HepG2 (cell line): ENCODE measurements around the gene TBX6. TPM values are rescaled to one million over a fixed set of nuclear protein-coding genes. Genes with fewer than 3 reads are reported as not detected.

ENCODE experiments used
- HOXA3 ChIP-seq: sonication (generic); formaldehyde crosslinking; IDR thresholded peaks from 2 replicates; pipeline ENCODE4 v1.5.0; 2020; ENCODE audit warnings: missing genetic modification reagents
- HOXA7 ChIP-seq: sonication (generic); formaldehyde crosslinking; IDR thresholded peaks from 2 replicates; pipeline ENCODE4 v1.8.1; 2022; ENCODE audit warnings: mild to moderate bottlenecking, missing genetic modification reagents, moderate library complexity
- KDM1A ChIP-seq: IDR thresholded peaks from 2 replicates; pipeline ENCODE4 v1.6.1; 2016; ENCODE audit warnings: missing compliant biosample characterization
- KLF13 ChIP-seq: sonication (generic); formaldehyde crosslinking; IDR thresholded peaks from 2 replicates; pipeline ENCODE4 v1.4.0; 2020; ENCODE audit warnings: mild to moderate bottlenecking, missing genetic modification reagents
- SRSF4 ChIP-seq: fragments of 200-400 bp; formaldehyde crosslinking; IDR thresholded peaks from one replicate; pipeline ENCODE4 v1.6.1; 2018; ENCODE audit warnings: mild to moderate bottlenecking, low read depth, low read length, moderate library complexity; ENCODE audit not compliant: poor library complexity, severe bottlenecking
- TBL1XR1 ChIP-seq: fragments of 150-350 bp; IDR thresholded peaks from 2 replicates; pipeline ENCODE4 v1.6.1; 2014; ENCODE audit warnings: borderline replicate concordance, low read length; ENCODE audit not compliant: partially characterized antibody
- ZFP37 ChIP-seq: sonication (generic); formaldehyde crosslinking; IDR thresholded peaks from 2 replicates; pipeline ENCODE4 v1.4.0; 2020; ENCODE audit warnings: missing genetic modification reagents, borderline replicate concordance
- ZFY ChIP-seq: sonication (generic); formaldehyde crosslinking; IDR thresholded peaks from 2 replicates; pipeline ENCODE4 v1.4.0; 2020; ENCODE audit warnings: missing genetic modification reagents
- ZNF496 ChIP-seq: sonication (generic); formaldehyde crosslinking; IDR thresholded peaks from 2 replicates; pipeline ENCODE4 v1.8.1; 2023; ENCODE audit warnings: mild to moderate bottlenecking, moderate library complexity, missing genetic modification reagents; ENCODE audit not compliant: insufficient replicate concordance
- ZNF709 ChIP-seq: sonication (generic); formaldehyde crosslinking; IDR thresholded peaks from 2 replicates; pipeline ENCODE4 v1.5.0; 2020; ENCODE audit warnings: mild to moderate bottlenecking, missing genetic modification reagents
- ZNF883 ChIP-seq: sonication (generic); formaldehyde crosslinking; IDR thresholded peaks from 2 replicates; pipeline ENCODE4 v1.5.1; 2020; ENCODE audit warnings: mild to moderate bottlenecking, missing genetic modification reagents; ENCODE audit errors: not compliant biosample characterization
- polyA plus RNA-seq, 8 experiments: library from polyadenylated mRNA; depleted of rRNA in 3 of 8; stranded (reverse) in 7 of 8; unstranded in 1 of 8; fragments of >200 nt; fragmentation: Illumina TruSeq in 4 of 8; extraction: Trizol in 4 of 8; gene quantifications; 2 replicates each; pipeline versions ENCODE4 v1.2.1 to v1.2.3, GENCODE V29; 2011 to 2016; ENCODE audit warnings: low read depth in 4 of 8, missing spikeins in 1 of 8, mixed read lengths in 1 of 8; ENCODE audit not compliant: insufficient read depth in 1 of 8
- total RNA-seq, 5 experiments: library from RNA; depleted of rRNA; stranded (reverse); fragments of >200 nt; fragmentation: Illumina TruSeq; extraction: Trizol; gene quantifications; 2 replicates each; pipeline ENCODE4 v1.2.3, GENCODE V29; 2016; ENCODE audit warnings: low read depth in 1 of 5
- TF ChIP-seq, protein P1 (sequence below): sonication (generic); formaldehyde crosslinking; IDR thresholded peaks from 2 replicates; pipeline ENCODE4 v1.9.0; 2021; ENCODE audit warnings: missing genetic modification reagents, mild to moderate bottlenecking, borderline replicate concordance
- TF ChIP-seq, protein P2 (sequence below): sonication (generic); formaldehyde crosslinking; conservative IDR thresholded peaks from 2 replicates; pipeline ENCODE4 v1.4.0; 2020; ENCODE audit warnings: missing genetic modification reagents
- TF ChIP-seq, protein P3 (sequence below): sonication (generic); formaldehyde crosslinking; IDR thresholded peaks from 2 replicates; pipeline ENCODE4 v1.4.0; 2020; ENCODE audit warnings: mild to moderate bottlenecking, missing genetic modification reagents
- TF ChIP-seq, protein P4 (sequence below): sonication (generic); formaldehyde crosslinking; IDR thresholded peaks from 2 replicates; pipeline ENCODE4 v1.4.0; 2020; ENCODE audit warnings: missing genetic modification reagents, borderline replicate concordance

The TBX6 gene
- total and polyA plus RNA-seq, 2 of the 13 experiments (the other 11 are each of a cell fraction or from before 2014, with no cell fraction given) = 0.24 to 0.42 TPM

DNA sequence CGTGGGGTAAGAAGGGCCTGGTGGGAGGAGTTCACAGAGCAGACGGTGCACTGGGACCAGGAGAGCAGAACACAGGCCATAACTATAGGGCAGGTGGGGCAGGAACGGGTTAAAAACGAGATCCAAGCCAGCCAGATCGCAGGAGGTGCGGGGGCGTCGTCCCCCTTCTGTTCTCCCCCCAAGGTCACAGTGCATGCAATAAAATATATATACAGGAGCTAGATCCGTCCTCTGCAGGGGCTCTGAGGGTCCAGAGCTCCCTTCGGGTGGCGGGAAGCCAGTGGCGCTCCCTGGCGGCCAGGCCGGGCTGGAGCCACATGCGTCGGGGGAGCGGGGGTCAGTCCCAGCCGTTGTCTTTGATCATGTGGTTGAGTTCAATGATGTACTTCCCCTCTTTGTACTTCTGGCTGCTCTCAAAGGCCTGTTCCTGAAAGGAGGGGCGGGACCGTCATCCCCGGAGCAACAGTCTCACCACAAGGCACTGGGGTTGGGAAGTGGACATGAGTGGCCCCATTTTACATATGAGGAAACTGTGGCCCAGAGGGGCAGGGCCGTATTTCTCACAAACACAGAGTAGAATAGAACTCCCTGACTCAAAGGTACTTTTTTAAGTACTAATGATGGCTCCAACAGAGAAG lies 768 bp upstream of the TBX6 start (continued):
- TF ChIP-seq KLF13 = no peak
- TF ChIP-seq, protein P1, sequence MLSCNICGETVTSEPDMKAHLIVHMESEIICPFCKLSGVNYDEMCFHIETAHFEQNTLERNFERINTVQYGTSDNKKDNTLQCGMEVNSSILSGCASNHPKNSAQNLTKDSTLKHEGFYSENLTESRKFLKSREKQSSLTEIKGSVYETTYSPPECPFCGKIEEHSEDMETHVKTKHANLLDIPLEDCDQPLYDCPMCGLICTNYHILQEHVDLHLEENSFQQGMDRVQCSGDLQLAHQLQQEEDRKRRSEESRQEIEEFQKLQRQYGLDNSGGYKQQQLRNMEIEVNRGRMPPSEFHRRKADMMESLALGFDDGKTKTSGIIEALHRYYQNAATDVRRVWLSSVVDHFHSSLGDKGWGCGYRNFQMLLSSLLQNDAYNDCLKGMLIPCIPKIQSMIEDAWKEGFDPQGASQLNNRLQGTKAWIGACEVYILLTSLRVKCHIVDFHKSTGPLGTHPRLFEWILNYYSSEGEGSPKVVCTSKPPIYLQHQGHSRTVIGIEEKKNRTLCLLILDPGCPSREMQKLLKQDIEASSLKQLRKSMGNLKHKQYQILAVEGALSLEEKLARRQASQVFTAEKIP = 0 out of 2 replicates have a peak, but pooled peaks have one; percentile 4
- TF ChIP-seq KDM1A = peak; percentile 98
- TF ChIP-seq, protein P2, sequence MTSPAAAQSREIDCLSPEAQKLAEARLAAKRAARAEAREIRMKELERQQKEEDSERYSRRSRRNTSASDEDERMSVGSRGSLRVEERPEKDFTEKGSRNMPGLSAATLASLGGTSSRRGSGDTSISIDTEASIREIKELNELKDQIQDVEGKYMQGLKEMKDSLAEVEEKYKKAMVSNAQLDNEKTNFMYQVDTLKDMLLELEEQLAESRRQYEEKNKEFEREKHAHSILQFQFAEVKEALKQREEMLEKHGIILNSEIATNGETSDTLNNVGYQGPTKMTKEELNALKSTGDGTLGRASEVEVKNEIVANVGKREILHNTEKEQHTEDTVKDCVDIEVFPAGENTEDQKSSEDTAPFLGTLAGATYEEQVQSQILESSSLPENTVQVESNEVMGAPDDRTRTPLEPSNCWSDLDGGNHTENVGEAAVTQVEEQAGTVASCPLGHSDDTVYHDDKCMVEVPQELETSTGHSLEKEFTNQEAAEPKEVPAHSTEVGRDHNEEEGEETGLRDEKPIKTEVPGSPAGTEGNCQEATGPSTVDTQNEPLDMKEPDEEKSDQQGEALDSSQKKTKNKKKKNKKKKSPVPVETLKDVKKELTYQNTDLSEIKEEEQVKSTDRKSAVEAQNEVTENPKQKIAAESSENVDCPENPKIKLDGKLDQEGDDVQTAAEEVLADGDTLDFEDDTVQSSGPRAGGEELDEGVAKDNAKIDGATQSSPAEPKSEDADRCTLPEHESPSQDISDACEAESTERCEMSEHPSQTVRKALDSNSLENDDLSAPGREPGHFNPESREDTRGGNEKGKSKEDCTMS (CRISPR knock-in tag) = no peak
- TF ChIP-seq, protein P3, sequence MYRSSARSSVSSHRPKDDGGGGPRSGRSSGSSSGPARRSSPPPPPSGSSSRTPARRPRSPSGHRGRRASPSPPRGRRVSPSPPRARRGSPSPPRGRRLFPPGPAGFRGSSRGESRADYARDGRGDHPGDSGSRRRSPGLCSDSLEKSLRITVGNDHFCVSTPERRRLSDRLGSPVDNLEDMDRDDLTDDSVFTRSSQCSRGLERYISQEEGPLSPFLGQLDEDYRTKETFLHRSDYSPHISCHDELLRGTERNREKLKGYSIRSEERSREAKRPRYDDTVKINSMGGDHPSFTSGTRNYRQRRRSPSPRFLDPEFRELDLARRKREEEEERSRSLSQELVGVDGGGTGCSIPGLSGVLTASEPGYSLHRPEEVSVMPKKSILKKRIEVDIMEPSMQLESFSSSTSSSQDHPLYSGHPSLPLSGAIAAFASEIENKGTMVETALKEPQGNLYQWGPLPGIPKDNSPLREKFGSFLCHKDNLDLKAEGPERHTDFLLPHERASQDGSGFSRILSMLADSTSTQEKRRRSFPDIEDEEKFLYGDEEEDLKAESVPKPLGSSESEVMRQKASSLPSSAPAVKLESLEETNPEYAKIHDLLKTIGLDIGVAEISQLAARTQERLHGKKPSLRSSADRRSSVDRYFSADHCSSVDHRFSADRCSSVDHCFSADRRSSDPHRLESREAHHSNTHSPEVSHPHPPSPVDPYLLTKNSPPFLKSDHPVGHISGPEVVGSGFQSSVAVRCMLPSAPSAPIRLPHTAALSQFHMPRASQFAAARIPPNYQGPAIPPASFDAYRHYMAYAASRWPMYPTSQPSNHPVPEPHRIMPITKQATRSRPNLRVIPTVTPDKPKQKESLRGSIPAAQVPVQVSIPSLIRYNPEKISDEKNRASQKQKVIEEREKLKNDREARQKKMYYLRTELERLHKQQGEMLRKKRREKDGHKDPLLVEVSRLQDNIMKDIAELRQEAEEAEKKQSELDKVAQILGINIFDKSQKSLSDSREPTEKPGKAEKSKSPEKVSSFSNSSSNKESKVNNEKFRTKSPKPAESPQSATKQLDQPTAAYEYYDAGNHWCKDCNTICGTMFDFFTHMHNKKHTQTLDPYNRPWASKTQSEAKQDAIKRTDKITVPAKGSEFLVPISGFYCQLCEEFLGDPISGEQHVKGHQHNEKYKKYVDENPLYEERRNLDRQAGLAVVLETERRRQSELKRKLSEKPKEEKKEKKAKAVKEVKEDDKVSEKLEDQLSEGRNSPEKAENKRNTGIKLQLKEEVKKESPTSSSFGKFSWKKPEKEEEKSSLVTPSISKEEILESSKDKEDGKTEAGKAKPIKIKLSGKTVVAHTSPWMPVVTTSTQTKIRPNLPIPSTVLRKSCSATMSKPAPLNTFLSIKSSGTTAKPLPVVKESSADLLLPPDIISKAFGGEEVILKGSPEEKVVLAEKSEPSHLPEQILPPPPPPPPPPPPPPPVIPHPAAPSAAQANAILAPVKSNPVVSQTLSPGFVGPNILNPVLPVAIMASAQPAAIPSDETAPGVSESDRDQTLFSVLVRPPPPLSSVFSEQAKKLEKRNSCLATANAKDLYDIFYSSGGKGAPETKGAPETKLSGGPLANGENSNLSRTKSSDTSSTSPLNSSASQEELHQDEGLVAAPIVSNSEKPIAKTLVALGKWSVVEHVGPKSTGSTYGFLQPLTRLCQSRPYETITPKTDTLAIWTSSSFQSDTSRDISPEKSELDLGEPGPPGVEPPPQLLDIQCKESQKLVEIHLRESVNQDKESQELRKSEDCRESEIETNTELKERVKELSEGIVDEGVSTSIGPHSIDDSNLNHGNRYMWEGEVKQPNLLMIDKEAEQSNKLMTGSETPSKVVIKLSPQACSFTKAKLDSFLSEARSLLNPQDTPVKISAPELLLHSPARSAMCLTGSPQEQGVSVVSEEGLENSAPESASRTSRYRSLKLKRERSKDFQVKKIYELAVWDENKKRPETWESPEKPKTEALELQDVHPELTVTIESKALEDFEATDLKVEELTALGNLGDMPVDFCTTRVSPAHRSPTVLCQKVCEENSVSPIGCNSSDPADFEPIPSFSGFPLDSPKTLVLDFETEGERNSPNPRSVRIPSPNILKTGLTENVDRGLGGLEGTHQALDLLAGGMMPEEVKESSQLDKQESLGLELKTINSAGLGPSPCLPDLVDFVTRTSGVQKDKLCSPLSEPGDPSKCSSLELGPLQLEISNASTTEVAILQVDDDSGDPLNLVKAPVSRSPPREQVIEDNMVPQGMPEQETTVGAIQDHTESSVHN (CRISPR knock-in tag) = 0 out of 2 replicates have a peak, but pooled peaks have one; percentile 74
- TF ChIP-seq, protein P4, sequence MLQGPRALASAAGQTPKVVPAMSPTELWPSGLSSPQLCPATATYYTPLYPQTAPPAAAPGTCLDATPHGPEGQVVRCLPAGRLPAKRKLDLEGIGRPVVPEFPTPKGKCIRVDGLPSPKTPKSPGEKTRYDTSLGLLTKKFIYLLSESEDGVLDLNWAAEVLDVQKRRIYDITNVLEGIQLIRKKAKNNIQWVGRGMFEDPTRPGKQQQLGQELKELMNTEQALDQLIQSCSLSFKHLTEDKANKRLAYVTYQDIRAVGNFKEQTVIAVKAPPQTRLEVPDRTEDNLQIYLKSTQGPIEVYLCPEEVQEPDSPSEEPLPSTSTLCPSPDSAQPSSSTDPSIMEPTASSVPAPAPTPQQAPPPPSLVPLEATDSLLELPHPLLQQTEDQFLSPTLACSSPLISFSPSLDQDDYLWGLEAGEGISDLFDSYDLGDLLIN = peak; percentile 94; the same call in 1 of the 2 replicates
- TF ChIP-seq HOXA3 (CRISPR knock-in tag) = peak; percentile 80
- TF ChIP-seq HOXA7 (CRISPR knock-in tag) = no peak
- TF ChIP-seq ZFY (CRISPR knock-in tag) = peak; percentile 51
- peak; percentile 40; the same call in 1 of the 2 replicates for TF ChIP-seq ZFP37 (CRISPR knock-in tag)
- TF ChIP-seq ZNF709 (CRISPR knock-in tag) = no peak
- no peak for TF ChIP-seq SRSF4
- no peak for TF ChIP-seq ZNF883 (CRISPR knock-in tag)
- TF ChIP-seq TBL1XR1 = peak; percentile 20
- no peak for TF ChIP-seq ZNF496
